GM13976 (cell line): ENCODE measurements around the gene HP1BP3.
"Not testable (repeated sequence)": the region's sequence is repeated elsewhere in the genome, so short reads cannot be mapped to it uniquely, and the experiment has no call there.

Experiments used
- DNase-seq: peaks from one replicate; pipeline ENCODE4 v3.0.0; 2012; ENCODE audit warnings: low spot score
- in situ Hi-C: fragments of 300-500 bp; cut with MboI; formaldehyde crosslinking; loops from one replicate; pipeline ENCODE4 v1.12.0; 2022; ENCODE audit warnings: low sequenced_read_pairs, mixed read lengths, inconsistent platforms; ENCODE audit not compliant: unreplicated experiment
- TF ChIP-seq, protein P1 (sequence below): IDR thresholded peaks from 2 replicates; pipeline ENCODE4 v1.5.1; 2012; ENCODE audit warnings: borderline replicate concordance, mild to moderate bottlenecking; ENCODE audit not compliant: insufficient read depth; ENCODE audit errors: extremely low read depth, missing control alignments, control extremely low read depth

HP1BP3 gene

DNA sequence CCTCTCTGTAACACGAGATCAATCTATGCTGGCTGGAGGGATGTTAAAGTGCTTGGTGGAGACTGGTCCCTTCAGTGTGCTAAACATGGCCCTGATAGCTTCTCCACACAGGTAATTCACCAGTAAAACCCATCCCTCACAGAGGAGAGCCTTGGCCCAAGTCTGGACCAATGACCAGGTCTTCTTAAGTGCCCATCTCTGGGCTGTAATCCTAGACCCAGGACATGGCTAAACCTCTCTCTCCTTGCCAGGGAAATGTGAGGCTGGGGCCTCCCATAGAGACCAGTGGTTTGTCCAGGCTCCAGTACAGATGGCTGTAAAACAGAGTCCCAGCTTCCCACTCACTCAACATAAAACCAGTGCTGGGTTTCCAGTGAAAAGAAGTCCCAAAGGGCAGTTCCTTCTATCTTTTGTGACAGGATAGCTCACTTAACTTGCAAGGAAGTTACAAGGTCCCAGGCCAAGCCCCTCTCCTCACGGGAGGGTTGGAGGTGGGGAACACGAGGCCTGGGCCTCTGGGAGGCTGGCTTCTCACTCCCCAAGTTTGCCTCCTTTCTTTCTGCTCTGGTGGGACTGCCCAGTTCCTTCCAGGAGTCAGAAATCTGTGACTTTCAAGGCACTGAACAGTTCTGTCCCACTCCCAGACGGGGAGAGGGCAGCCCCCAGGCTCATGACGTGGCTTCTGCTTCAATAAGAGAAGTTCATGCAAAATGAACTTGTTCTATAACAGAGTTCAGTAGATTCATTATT lies 67.1 kb downstream of the HP1BP3 start:
- no peak for DNase-seq
- TF ChIP-seq, protein P1, sequence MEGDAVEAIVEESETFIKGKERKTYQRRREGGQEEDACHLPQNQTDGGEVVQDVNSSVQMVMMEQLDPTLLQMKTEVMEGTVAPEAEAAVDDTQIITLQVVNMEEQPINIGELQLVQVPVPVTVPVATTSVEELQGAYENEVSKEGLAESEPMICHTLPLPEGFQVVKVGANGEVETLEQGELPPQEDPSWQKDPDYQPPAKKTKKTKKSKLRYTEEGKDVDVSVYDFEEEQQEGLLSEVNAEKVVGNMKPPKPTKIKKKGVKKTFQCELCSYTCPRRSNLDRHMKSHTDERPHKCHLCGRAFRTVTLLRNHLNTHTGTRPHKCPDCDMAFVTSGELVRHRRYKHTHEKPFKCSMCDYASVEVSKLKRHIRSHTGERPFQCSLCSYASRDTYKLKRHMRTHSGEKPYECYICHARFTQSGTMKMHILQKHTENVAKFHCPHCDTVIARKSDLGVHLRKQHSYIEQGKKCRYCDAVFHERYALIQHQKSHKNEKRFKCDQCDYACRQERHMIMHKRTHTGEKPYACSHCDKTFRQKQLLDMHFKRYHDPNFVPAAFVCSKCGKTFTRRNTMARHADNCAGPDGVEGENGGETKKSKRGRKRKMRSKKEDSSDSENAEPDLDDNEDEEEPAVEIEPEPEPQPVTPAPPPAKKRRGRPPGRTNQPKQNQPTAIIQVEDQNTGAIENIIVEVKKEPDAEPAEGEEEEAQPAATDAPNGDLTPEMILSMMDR, result no peak
- in situ Hi-C loops, result no loop called here

DNA sequence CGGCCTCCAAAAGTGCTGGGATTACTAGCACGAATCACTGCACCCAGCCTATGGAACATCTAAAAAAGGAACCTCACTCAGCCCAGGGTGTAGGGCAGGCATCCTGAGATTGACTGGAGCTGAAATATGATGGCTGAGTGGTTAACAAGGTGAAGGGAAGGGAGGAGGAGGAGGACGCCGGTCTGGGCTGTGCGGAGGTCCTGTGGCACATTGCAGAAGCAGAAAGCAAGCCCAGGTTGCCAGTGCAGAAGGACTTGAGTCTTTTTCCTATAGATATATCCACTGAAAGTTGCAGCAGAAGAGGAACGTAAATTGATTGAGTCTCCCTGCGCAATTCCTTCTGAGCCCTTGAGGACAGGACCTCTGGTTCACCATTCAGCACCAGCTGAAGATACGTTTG lies 67.8 kb downstream of the HP1BP3 start:
- in situ Hi-C loops, result no loop called here
- DNase-seq, result no peak
- TF ChIP-seq, protein P1, result no peak

DNA sequence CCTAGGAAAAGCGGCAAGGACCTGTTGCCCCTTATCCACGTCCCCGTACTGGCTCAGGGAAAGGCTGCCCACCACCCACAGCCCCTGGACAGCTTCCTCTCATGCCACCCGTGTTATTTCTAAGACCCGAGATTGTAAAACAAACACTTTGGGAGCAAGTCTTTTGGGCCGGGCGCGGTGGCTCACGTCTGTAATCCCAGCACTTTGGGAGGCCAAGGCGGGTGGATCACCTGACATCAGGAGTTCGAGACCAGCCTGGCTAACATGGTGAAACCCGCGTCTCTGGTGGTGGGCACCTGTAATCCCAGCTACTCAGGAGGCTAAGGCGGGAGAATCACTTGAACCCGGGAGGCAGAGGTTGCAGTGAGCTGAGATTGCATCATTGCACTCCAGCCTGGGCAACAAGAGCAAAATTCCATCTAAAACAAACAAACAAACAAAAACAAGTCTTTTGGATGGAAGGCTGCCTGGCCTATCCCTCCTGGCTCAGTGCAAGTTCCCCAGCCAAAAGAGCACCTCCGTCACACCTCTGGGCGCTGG lies 68.7 kb downstream of the HP1BP3 start:
- DNase-seq, in situ Hi-C loops: not testable (repeated sequence)

DNA sequence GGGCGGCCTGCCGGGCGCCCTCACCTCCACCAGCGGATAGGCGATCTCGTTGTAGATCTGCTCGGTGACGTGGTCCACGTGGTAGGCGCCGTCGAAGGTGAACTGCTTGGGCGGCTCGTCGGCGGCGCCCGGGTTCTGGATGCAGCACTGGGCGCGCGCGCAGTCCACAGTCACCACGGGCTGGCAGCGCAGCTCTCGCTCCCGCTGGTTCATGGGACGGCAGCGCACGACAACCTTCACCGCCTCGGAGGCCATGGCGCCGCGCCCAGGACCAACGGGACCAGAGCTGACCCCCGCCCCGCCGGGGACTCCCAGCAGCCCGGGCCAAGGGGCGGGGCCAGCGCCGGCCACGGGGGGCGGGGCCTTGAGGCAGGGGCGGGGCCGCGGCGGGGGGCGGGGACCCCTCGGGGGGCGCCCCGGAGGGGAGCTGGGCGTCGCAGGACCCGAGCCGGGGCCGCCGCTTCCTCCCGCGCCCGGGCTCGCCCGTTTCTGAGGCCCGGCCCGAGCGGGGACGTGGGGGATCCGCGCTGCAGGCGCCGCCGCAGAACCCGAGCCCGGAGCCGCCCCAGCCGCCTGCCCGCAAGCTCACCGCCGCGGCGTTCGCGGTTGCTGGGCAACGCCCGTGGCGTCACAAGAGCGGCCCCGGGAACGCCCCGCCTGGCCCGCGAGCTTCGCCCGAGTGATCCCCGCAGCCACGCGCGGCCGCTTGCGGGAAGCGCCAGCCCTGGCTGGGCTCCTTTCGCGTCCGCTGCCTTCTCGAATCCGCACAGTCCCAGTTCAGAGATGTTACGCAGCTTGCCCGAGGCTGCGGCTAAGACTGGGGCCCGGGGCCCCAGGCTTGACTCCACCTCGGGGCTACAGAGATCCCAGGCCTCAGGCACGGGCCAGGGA lies 69.4 kb downstream of the HP1BP3 start, which contains the start of gene KIF17:
KIF17 (minus strand) TSS at position 556 of the 891 bp plus-strand sequence; CDS start at position 255, 301 bp downstream.
- peak; percentile 87 for DNase-seq
- TF ChIP-seq, protein P1, result no peak
- in situ Hi-C loops, result no loop called here

DNA sequence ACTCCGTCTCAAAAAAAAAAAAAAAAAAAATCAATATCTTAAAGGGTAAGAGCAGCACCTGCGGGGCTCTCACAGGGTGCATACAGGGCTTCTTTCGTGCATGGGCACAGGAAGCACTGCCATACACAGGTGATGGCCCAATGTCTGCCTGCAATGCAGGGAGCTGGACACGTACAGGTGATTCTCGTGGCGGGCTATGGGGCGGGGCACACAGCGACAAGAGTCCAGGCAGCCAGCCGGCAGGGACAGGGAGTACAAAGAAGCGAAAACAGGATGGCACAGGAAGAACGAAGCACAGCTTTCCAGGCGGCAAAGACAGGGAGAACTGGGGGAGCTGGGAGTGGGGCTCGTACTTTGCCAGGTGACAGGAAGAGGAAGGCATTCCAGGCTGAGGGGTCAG lies 70.9 kb downstream of the HP1BP3 start:
- in situ Hi-C loops, result no loop called here
- TF ChIP-seq, protein P1, result no peak
- no peak for DNase-seq

DNA sequence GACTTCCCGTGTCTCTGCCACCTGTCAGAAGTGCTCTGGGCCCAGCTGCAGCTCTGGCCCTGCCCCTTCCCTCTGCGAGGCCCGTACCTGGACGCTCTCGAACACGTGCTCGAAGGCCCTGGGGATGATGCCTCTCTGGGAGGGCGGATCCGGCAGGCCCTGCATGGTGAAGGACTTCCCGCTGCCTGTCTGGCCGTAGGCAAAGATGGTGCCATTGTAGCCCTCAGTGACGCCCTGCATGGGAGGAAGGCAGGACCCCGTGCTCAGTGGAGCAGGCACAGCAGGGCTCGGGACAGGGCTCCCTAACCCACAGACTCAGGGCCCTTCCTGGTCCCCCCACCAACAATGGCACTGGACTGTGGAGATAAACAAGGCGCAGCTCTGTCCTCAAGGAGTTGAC lies 71.7 kb downstream of the HP1BP3 start:
- TF ChIP-seq, protein P1, result no peak
- DNase-seq, result no peak
- in situ Hi-C loops, result no loop called here
